ENCODE results near the gene ZNF280C. TPM values are rescaled to one million over a fixed set of nuclear protein-coding genes. Genes with fewer than 3 reads are reported as not detected.
"Not testable (repeated sequence)": the region's sequence is repeated elsewhere in the genome, so short reads cannot be mapped to it uniquely, and the experiment has no call there.

ZNF280C gene
- total RNA-seq, 2 experiments from 2014 or later, result 5.7 to 10.8 TPM

- intact Hi-C loops (cut with micrococcal nuclease; ENCODE audit: unreplicated experiment), result no loop called here
- Histone ChIP-seq H3K4me2 (ENCODE audit: low read length) (no peak overlapping the region), H3K27ac (ENCODE audit: low read depth, low read length, poor library complexity, severe bottlenecking) (no peak overlapping the region), H3K4me1 (ENCODE audit: insufficient read depth, low read length, poor library complexity, severe bottlenecking) (no peaks in the 10 kb centered on the region), H3K4me3 (ENCODE audit: low read depth, low read length, poor library complexity, severe bottlenecking) (no peak overlapping the region), H3K79me2 (ENCODE audit: insufficient read depth, low read depth, low read length) (no peaks in the 10 kb centered on the region), H3K36me3 (ENCODE audit: insufficient read depth, low read length) (peaks cover 62% of the 10 kb centered on the region), H2AFZ (ENCODE audit: low read length) (no peak overlapping the region), H3K9me2 (ENCODE audit: insufficient read depth, low read length) (no peaks in the 10 kb centered on the region), H4K20me1 (ENCODE audit: insufficient read depth, low read length) (no peaks in the 10 kb centered on the region), H3K9me3 (ENCODE audit: low read length) (no peaks in the 10 kb centered on the region)
- TF ChIP-seq CTCF (conservative IDR thresholded peaks at IDR 0.05; ENCODE audit: low read length) (no peak), EZH2phosphoT487 (IDR thresholded peaks at IDR 0.05; ENCODE audit: borderline replicate concordance, low read depth, low read length) (no peak)
- POLR2A ChIA-PET, result interaction anchor here (1.1 to 1.3 kb wide), 2 partner anchors 19 to 20 kb away, joined by 3 to 6 read pairs; no protein-coding TSS in a partner anchor
- no peak for DNase-seq (ENCODE audit: low spot score)
- no TSS peak for BruUV-seq (replicated peaks)
- CTCF ChIA-PET (ENCODE audit: unreplicated experiment), result no interaction called here
These were observed 23.3 kb downstream of the ZNF280C start for GRCh38 chrX:130245441-130245840.

- H3K4me1 ChIP-seq (ENCODE audit: insufficient read depth, low read length, poor library complexity, severe bottlenecking); H2AFZ ChIP-seq (ENCODE audit: low read length); H3K79me2 ChIP-seq (ENCODE audit: insufficient read depth, low read depth, low read length); H3K9me3 ChIP-seq (ENCODE audit: low read length); H3K9me2 ChIP-seq (ENCODE audit: insufficient read depth, low read length); H3K4me3 ChIP-seq (ENCODE audit: low read depth, low read length, poor library complexity, severe bottlenecking); intact Hi-C loops (cut with micrococcal nuclease; ENCODE audit: unreplicated experiment); H4K20me1 ChIP-seq (ENCODE audit: insufficient read depth, low read length); H3K4me2 ChIP-seq (ENCODE audit: low read length); DNase-seq (ENCODE audit: low spot score); BruUV-seq (replicated peaks); H3K27ac ChIP-seq (ENCODE audit: low read depth, low read length, poor library complexity, severe bottlenecking); CTCF ChIA-PET (ENCODE audit: unreplicated experiment): not testable (repeated sequence)
- H3K36me3 ChIP-seq (ENCODE audit: insufficient read depth, low read length), result peaks cover 88% of the 10 kb centered on the region
- POLR2A ChIA-PET, result interaction anchor here (0.6 to 1.1 kb wide), 2 partner anchors 10 to 12 kb away, joined by 3 read pairs; no protein-coding TSS in a partner anchor
These were observed 37.5 kb downstream of the ZNF280C start for GRCh38 chrX:130231184-130231583.

GRCh38 chrX:130228871-130229270 is 39.8 kb downstream of the ZNF280C start:
- Histone ChIP-seq H3K4me2 (ENCODE audit: low read length) (no peak overlapping the region), H4K20me1 (ENCODE audit: insufficient read depth, low read length) (no peaks in the 10 kb centered on the region), H3K79me2 (ENCODE audit: insufficient read depth, low read depth, low read length) (no peaks in the 10 kb centered on the region), H3K9me3 (ENCODE audit: low read length) (no peaks in the 10 kb centered on the region), H2AFZ (ENCODE audit: low read length) (no peak overlapping the region), H3K36me3 (ENCODE audit: insufficient read depth, low read length) (peaks cover 93% of the 10 kb centered on the region), H3K9me2 (ENCODE audit: insufficient read depth, low read length) (no peaks in the 10 kb centered on the region), H3K27ac (ENCODE audit: low read depth, low read length, poor library complexity, severe bottlenecking) (no peak overlapping the region), H3K4me1 (ENCODE audit: insufficient read depth, low read length, poor library complexity, severe bottlenecking) (no peaks in the 10 kb centered on the region), H3K4me3 (ENCODE audit: low read depth, low read length, poor library complexity, severe bottlenecking) (no peak overlapping the region)
- DNase-seq (ENCODE audit: low spot score), result no peak
- intact Hi-C loops (cut with micrococcal nuclease; ENCODE audit: unreplicated experiment), result no loop called here
- no peak for TF ChIP-seq CTCF (conservative IDR thresholded peaks at IDR 0.05; ENCODE audit: low read length)
- no peak for TF ChIP-seq EZH2phosphoT487 (IDR thresholded peaks at IDR 0.05; ENCODE audit: borderline replicate concordance, low read depth, low read length)
- POLR2A ChIA-PET, result no interaction called here
- no TSS peak for BruUV-seq (replicated peaks)
- CTCF ChIA-PET (ENCODE audit: unreplicated experiment), result no interaction called here

All from OCI-LY7 (cell line).